ENCODE results near the gene MORC4.
"Not testable (repeated sequence)": the region's sequence is repeated elsewhere in the genome, so short reads cannot be mapped to it uniquely, and the experiment has no call there.

MORC4 gene

DNA sequence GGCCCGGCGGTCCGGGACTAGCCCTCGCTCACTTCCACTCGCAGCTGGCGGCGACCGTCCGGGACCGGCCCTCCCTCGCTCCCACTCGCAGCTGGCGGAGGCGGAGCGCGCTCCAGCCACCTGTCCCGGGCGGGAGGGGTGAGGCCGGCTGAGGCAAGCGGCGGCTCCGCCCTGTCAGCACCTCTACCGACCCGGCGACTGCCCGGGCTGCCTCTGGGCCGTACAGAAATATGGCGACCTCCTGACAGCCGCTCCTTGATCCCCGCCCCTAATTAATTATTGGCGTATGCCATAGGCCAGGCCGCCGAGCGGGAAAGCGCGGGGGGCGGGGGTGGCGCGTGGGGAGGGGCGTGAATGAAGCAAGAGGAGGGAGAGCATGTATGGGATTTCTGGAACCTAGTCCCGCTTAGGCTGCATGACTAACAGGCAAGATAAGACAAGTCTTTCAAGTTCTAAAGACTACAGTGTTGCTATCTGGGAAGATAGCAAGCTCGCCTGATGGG lies at the start of gene MORC4:
Gene MORC4, minus strand, starts transcription at position 200 of the 503 bp plus-strand sequence. CDS start 243 bp downstream, outside the sequence.
- peak; percentile 71 for DNase-seq

- no peak for DNase-seq
These were observed 47.6 kb upstream of the MORC4 start for GRCh38 chrX:107047622-107048021.

DNA sequence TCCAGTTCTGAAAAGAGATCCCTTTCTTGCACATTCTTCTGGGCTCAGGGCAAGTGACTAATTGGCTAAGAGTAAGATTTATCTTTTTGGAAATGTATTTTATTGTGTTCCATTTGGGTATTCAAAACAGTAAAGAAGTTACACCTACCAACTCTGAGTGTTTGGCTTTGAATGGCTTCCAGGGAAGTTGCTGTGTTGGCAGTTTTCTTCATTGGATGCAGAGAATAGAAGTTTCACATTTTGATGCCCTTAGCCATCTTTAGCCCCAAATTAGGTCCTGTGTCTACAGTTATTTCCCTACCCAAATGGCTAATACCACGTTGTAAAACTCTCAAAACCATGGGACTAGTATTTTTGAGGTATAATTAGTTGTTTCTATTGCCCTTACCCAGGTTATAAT lies 29.7 kb upstream of the MORC4 start:
- DNase-seq, result no peak

GRCh38 chrX:107025545-107025944 lies 25.5 kb upstream of the MORC4 start:
- DNase-seq, result peak; percentile 10

GRCh38 chrX:107014936-107015335 lies 14.9 kb upstream of the MORC4 start:
- DNase-seq, result no peak

GRCh38 chrX:107008034-107008433 lies 8.0 kb upstream of the MORC4 start:
- no peak for DNase-seq

DNA sequence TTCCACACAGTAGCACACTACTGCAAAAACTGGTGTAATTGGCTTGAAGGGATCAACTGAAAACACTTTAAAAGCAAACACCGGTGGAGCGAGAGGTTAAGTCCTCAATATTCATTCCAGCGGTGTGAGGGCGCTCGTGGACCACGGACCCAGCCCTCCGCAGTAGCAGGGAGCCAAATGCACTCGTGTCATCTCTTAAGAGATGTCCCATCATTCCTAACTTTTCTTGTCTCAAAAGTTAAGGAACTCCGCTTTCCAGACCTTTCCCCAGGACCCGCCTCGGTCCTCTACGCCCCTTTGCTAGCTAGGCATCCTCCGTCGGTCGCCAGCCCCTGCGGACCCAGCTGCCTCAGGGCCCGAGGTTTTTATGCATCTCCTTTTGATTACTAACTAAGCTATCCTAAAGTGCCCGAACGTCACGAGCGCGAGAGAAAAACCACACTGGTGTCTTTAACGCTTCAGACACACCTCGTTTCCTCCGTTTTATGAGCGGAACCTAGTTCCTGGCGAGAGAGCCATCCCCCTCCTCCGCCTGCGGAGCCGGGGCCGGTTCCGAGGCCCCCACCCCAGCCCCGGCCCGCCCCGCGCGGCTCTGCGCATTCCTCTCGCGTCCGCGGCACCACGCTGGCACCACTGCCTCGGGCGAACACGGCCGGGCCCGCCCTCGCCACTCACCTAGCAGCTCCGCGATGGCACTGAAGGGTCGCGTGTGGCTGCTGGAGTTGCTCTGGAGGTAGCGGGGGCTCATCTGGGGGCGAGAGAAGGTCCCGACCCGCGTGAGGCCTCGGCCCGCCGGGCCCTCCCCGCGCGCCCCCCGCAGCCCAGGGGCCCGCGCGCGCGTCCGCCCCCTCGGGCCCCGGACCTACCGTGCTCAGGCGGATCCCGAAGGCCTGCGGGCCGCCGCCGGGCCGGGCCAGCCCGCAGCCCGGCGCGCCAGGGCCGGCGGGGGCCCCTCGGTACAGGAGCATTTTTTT lies 723 bp downstream of the MORC4 start:
- DNase-seq, result peak; percentile 47

DNA sequence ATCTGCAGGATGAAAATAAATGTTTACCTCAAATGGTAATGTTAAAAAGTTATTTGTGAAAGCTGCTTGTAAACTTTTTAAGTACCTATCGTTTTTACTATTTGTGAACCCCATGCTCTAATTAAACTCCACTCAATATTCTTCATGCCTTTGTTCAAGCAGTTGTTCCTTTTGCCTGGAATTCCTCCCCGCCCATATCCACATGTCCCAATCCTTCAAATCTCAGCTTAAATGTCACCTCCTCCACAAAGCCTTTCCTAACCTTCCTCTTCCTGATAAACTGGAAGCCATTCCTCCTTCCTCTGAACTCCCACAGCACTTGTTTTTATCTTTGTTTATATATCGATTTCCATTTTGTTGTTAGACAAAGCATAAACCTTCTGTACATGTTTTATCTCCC lies 2.4 kb downstream of the MORC4 start:
- DNase-seq, result no peak

GRCh38 chrX:106995678-106996077 lies 4.3 kb downstream of the MORC4 start:
- DNase-seq, result no peak

DNA sequence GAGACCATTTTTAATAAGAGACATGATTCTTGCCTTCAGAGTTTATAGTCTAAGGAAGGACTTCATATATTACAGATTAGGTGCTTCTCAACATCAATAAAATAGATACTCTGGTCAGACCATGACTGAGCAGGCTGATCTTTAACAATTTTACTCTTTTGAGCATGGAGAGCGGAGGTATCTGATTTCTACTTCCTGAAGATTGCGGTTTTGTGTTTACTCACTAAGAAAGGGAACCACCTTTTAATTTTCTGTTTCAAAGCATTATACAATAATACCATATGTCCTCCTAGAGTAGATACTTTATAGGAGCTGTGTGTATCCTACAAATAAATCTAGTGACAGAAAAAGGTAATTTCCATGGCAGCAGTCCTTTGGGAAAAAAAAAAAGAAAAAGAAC lies 12.5 kb downstream of the MORC4 start:
- no peak for DNase-seq

DNA sequence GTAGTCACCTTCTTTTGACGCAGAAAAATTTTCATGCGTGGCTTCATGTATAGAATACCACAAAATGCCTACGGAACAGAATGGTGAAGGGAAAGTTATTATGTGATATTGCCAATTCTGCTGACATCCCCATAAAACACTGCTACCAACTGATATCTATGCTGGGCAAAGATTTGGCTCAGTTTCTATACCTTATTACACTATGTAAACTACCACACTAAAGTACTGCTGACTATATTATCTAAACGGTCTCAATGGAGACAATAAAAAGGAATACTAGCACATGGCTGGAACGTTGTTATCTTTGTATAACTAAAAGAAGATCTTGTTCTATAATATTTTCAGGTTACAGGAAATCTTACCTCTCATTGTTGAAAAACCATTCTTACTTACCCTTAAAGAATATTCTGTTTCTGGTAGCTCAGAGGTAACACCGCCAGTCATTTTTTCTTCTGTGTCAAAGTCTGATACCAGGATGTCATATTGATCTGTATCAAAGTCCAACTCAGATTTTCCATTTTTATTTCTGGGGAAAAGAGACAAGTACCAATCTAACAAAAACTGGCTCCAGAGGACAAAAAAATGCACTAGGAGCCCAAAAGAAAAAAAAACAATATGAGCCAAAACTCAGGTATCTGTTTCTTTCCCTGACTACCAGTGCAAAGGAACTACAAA lies 18.9 kb downstream of the MORC4 start:
- DNase-seq, result no peak

- no peak for DNase-seq
These were observed 23.6 kb downstream of the MORC4 start for GRCh38 chrX:106976416-106976815.

DNA sequence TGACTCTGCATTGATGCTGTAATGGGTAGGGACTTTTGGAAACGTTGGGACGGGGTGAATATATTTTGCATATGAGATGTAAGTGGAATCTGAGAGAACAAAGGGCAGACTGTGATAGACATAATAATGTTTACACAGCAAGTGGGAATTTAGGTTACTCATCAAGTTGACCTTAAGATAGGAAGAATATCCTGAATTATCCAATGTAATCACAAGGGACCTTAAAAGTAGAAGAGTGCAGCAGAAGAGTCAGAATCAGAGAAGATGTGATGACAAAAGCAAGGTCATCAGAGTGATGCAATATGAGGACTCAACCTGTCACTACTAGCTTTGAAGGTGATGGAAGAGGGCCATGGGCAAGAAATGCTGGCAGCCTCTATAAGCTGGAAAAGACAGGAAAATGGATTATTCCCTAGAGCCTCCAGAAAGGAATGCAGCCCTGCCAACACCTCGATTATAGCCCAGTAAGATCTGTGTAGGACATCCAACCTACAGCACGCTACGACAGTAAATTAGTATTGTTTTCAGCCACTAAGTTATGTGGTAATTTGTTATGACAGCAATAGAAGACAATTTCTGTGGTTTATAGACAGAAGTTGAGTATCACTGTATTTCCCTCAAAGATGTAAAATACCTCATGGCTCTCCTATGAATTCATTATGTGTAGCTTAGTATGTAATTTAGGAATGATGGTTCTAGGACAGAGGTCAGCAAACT lies 26.4 kb downstream of the MORC4 start:
- DNase-seq, result peak; percentile 57

- DNase-seq, result no peak
These were observed 27.1 kb downstream of the MORC4 start for GRCh38 chrX:106972896-106973295.

- DNase-seq, result not testable (repeated sequence)
These were observed 33.5 kb downstream of the MORC4 start for GRCh38 chrX:106966547-106966946.

- no peak for DNase-seq
These were observed 35.7 kb downstream of the MORC4 start for GRCh38 chrX:106964290-106964689.

DNA sequence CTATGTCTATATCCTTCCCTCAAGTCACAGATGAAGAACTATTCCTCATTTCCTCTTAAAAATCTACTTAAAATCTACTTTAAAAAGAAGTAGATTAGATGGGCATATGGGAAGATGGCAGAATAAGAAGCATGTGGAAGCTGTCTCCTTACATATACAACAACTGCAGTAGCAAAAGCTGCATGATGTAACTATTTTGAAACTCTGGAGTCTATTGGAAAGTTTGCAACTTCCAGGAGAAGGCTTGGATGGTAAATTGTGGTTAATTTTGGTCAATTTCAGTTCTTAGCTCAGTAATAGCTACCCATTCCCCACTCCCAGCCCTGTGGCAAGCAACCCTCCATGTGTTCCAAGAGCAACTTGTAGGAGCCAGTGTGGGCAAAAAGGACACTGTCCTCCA lies 36.9 kb downstream of the MORC4 start:
- DNase-seq, result peak; percentile 49

DNA sequence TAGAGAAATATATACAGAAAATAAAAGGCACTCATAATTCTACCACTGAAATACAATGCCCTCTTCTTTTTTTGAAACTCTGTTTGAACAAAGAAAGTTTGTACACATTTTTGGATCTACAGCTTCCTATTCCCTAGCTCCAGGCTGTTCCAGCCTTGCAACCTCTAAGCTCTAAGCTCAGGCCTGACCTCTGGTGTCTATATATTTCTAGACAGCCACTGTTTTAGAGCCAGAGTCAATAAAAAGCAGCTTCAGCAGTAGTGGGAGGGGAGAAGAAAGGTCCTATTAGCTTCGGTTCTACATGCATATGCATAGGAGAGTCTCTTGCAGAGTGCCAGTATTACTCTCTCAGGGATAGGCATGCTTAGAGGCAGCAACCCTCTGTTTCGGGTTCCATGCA lies 40.1 kb downstream of the MORC4 start:
- peak; percentile 22 for DNase-seq

DNA sequence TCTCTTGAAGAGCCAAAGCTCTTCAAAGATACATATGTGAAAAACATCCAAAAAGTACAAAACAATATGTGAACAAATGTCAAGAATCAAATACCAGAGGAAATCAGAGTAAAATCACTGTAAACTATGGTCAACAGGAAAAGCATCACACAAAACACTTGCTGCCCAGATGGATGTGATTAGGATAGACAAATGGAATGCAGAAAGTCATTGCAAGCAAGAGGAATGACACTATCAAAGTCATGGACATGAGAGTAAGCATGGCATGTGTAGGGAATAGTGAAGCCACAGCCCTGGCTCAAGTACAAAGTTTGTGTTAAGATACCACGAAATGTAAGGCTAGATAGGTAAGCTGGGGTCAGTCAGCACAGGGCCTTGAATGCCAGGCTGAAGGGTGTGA lies 42.2 kb downstream of the MORC4 start:
- peak; percentile 27 for DNase-seq

DNA sequence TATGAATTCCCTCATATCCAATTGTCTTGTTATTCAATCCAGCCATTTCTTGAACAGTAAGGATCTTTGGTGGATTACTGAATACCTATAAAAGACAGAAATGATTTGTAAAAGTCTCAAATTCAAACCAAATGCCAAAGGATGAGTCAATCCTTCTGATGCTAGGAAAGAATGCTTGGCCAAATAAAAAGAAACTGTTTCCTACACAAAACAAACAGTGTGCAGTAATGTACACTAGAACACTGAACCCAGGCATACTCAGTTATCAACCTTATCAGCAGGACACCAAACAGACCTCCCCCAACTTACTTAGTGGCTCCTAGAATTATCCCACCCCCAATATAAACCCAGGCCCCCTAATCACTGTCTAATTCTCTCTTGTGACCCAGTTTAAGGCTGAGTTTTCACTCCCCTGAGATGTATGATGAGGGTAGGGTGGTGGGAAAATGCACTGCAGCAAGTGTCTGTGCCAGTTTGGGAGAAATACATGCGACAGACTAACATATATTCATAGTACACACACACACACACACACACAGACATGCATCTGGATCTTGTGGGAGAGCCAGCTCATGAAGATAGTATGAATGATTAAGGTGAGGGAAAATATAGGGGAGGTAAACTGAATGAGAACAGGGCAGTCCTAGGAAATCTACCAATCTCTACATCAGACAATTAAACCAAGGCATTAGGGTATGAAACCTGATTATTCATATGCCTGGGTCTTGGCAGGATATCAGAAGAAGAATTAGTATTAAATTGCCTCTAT lies 44.8 kb downstream of the MORC4 start:
- peak; percentile 39 for DNase-seq

GRCh38 chrX:106954041-106954440 lies 46.0 kb downstream of the MORC4 start:
- DNase-seq, result no peak

GRCh38 chrX:106952988-106953387 lies 47.0 kb downstream of the MORC4 start:
- no peak for DNase-seq
